Measurements from ENCODE around the gene ZNF667. TPM values are rescaled to one million over a fixed set of nuclear protein-coding genes. Genes with fewer than 3 reads are reported as not detected.
A peak's percentile ranks its signal among the peaks of the same experiment; 100 is the strongest.

The ZNF667 gene
- total RNA-seq, 1 experiment from 2014 or later = 1.9 TPM

- peak; percentile 91 for DNase-seq (ENCODE audit: low read depth)
These were observed 83.8 kb downstream of the ZNF667 start, which contains the start of gene ZNF582 for GRCh38 chr19:56393119-56394012. ZNF582 (minus strand) TSS chr19:56393534; CDS start chr19:56391752, 1,782 bp downstream.

Other genes starting within 250 kb of the ZNF667 start
- not detected in 2 replicates for gene EDDM13, start 204.6 kb downstream of the ZNF667 start, total RNA-seq (2014; rRNA removed; shearing (Covaris generic))
- 8.9 and 10.9 TPM in 2 replicates for gene ZSCAN5A, start 162.5 kb downstream of the ZNF667 start, total RNA-seq (2014; rRNA removed; shearing (Covaris generic))
- gene ZNF582, start 83.8 kb downstream of the ZNF667 start, total RNA-seq (2014; rRNA removed; shearing (Covaris generic)) = 0.68 and 2.6 TPM in 2 replicates
- gene ZNF583, start 73.0 kb downstream of the ZNF667 start, total RNA-seq (2014; rRNA removed; shearing (Covaris generic)) = 2.1 and 3.5 TPM in 2 replicates
- gene ZNF471, start 30.5 kb upstream of the ZNF667 start, total RNA-seq (2014; rRNA removed; shearing (Covaris generic)) = 1.1 and 1.3 TPM in 2 replicates
- gene ZFP28, start 61.6 kb upstream of the ZNF667 start, total RNA-seq (2014; rRNA removed; shearing (Covaris generic)) = 5.9 and 9.4 TPM in 2 replicates
- 2.7 and 2.9 TPM in 2 replicates for gene ZNF470, start 90.1 kb upstream of the ZNF667 start, total RNA-seq (2014; rRNA removed; shearing (Covaris generic))
- 6.0 and 8.3 TPM in 2 replicates for gene ZNF71, start 118.0 kb upstream of the ZNF667 start, total RNA-seq (2014; rRNA removed; shearing (Covaris generic))
- gene SMIM17, start 165.8 kb upstream of the ZNF667 start, total RNA-seq (2014; rRNA removed; shearing (Covaris generic)) = 0.36 TPM in 1 of 2 replicates, not detected in the other
- 0.24 TPM in 1 of 2 replicates, not detected in the other for gene ZNF835, start 194.4 kb upstream of the ZNF667 start, total RNA-seq (2014; rRNA removed; shearing (Covaris generic))